HepG2 (cell line): Measurements from ENCODE around the gene MED19. TPM values are rescaled to one million over a fixed set of nuclear protein-coding genes. Genes with fewer than 3 reads are reported as not detected.

Experiments
- ATF4 ChIP-seq, 2 experiments: fragments of 450-650 bp in 1 of 2; sonication (generic) in 1 of 2; formaldehyde crosslinking; IDR thresholded peaks; 2 replicates each; pipeline versions ENCODE4 v1.5.0 to v1.8.0; 2020 to 2022; ENCODE audit warnings: mild to moderate bottlenecking in 1 of 2, missing genetic modification reagents in 1 of 2
- EEA1 ChIP-seq: sonication (generic); formaldehyde crosslinking; IDR thresholded peaks from 2 replicates; pipeline ENCODE4 v1.5.1; 2020; ENCODE audit warnings: mild to moderate bottlenecking, missing genetic modification reagents, borderline replicate concordance
- KDM5A ChIP-seq: fragments of 200-600 bp; sonication (generic); IDR thresholded peaks from 2 replicates; pipeline ENCODE4 v1.7.0; 2018; ENCODE audit warnings: antibody characterized with exemption, mild to moderate bottlenecking, low read length, borderline replicate concordance
- MED1 ChIP-seq: sonication (generic); formaldehyde crosslinking; IDR thresholded peaks from 2 replicates; pipeline ENCODE4 v1.4.0; 2020; ENCODE audit warnings: missing genetic modification reagents
- RFX1 ChIP-seq: fragments of 450-650 bp; IDR thresholded peaks from 2 replicates; pipeline ENCODE4 v1.6.1; 2017
- SP5 ChIP-seq: IDR thresholded peaks from 2 replicates; pipeline ENCODE4 v1.6.1; 2016; ENCODE audit warnings: low read depth, borderline replicate concordance
- SSRP1 ChIP-seq: IDR thresholded peaks from 2 replicates; pipeline ENCODE4 v1.6.1; 2016; ENCODE audit warnings: control low read depth
- TCF12 ChIP-seq, 2 experiments: fragments of 450-650 bp in 1 of 2; sonication (generic) in 1 of 2; formaldehyde crosslinking in 1 of 2; IDR thresholded peaks; 2 replicates each; pipeline versions ENCODE4 v1.6.1 to v1.8.0; 2017 to 2022; ENCODE audit warnings: antibody characterized with exemption in 1 of 2, mild to moderate bottlenecking in 1 of 2, missing genetic modification reagents in 1 of 2, moderate library complexity in 1 of 2
- TERF1 ChIP-seq: sonication (generic); formaldehyde crosslinking; IDR thresholded peaks from 2 replicates; pipeline ENCODE4 v1.8.0; 2022; ENCODE audit warnings: mild to moderate bottlenecking, missing genetic modification reagents, moderate library complexity
- ZBTB20 ChIP-seq: sonication (generic); formaldehyde crosslinking; IDR thresholded peaks from 2 replicates; pipeline ENCODE4 v1.8.1; 2023; ENCODE audit warnings: missing genetic modification reagents, low read depth, mild to moderate bottlenecking, borderline replicate concordance
- ZBTB44 ChIP-seq: sonication (generic); formaldehyde crosslinking; IDR thresholded peaks from 2 replicates; pipeline ENCODE4 v1.4.0; 2020; ENCODE audit warnings: missing genetic modification reagents
- ZMYM3 ChIP-seq: sonication (generic); formaldehyde crosslinking; IDR thresholded peaks from 2 replicates; pipeline ENCODE4 v1.5.1; 2020; ENCODE audit warnings: mild to moderate bottlenecking, missing genetic modification reagents
- ZNF3 ChIP-seq: IDR thresholded peaks from 2 replicates; pipeline ENCODE4 v1.7.0; 2017; ENCODE audit warnings: inconsistent platforms
- ZNF33B ChIP-seq: sonication (generic); formaldehyde crosslinking; IDR thresholded peaks from 2 replicates; pipeline ENCODE4 v1.5.1; 2020; ENCODE audit warnings: mild to moderate bottlenecking, missing genetic modification reagents
- ZNF367 ChIP-seq: sonication (generic); formaldehyde crosslinking; IDR thresholded peaks from 2 replicates; pipeline ENCODE4 v1.4.0; 2020; ENCODE audit warnings: missing genetic modification reagents, borderline replicate concordance
- ZNF546 ChIP-seq: sonication (generic); formaldehyde crosslinking; conservative IDR thresholded peaks from 2 replicates; pipeline ENCODE4 v1.8.1; 2023; ENCODE audit warnings: mild to moderate bottlenecking, missing genetic modification reagents
- ZNF570 ChIP-seq: sonication (generic); formaldehyde crosslinking; IDR thresholded peaks from 2 replicates; pipeline ENCODE4 v1.4.0; 2020; ENCODE audit warnings: mild to moderate bottlenecking, missing genetic modification reagents, borderline replicate concordance
- ZNF720 ChIP-seq: sonication (generic); formaldehyde crosslinking; IDR thresholded peaks from 2 replicates; pipeline ENCODE4 v1.4.0; 2020; ENCODE audit warnings: missing genetic modification reagents
- ZSCAN5A ChIP-seq: sonication (generic); formaldehyde crosslinking; IDR thresholded peaks from 2 replicates; pipeline ENCODE4 v1.8.0; 2022; ENCODE audit warnings: mild to moderate bottlenecking, missing genetic modification reagents, borderline replicate concordance
- polyA plus RNA-seq, 8 experiments: library from polyadenylated mRNA; depleted of rRNA in 3 of 8; stranded (reverse) in 7 of 8; unstranded in 1 of 8; fragments of >200 nt; fragmentation: Illumina TruSeq in 4 of 8; extraction: Trizol in 4 of 8; gene quantifications; 2 replicates each; pipeline versions ENCODE4 v1.2.1 to v1.2.3, GENCODE V29; 2011 to 2016; ENCODE audit warnings: low read depth in 4 of 8, missing spikeins in 1 of 8, mixed read lengths in 1 of 8; ENCODE audit not compliant: insufficient read depth in 1 of 8
- total RNA-seq, 5 experiments: library from RNA; depleted of rRNA; stranded (reverse); fragments of >200 nt; fragmentation: Illumina TruSeq; extraction: Trizol; gene quantifications; 2 replicates each; pipeline ENCODE4 v1.2.3, GENCODE V29; 2016; ENCODE audit warnings: low read depth in 1 of 5
- TF ChIP-seq, protein P1 (sequence below): sonication (generic); formaldehyde crosslinking; IDR thresholded peaks from 2 replicates; pipeline ENCODE4 v1.8.0; 2022; ENCODE audit warnings: mild to moderate bottlenecking, missing genetic modification reagents

The MED19 gene
- total and polyA plus RNA-seq, 2 of the 13 experiments (the other 11 are each of a cell fraction or from before 2014, with no cell fraction given) = 12.9 to 13.8 TPM

GRCh38 chr11:57711414-57712255 is at the start of gene MED19 (continued):
- no peak for TF ChIP-seq TERF1 (CRISPR knock-in tag)
- TF ChIP-seq ATF4 (CRISPR knock-in tag; IDR thresholded peaks at IDR 0.05) = no peak
- TF ChIP-seq ZNF570 = no peak
- peak; percentile 51; the same call in 1 of the 2 replicates for TF ChIP-seq ZNF33B
- 0 out of 2 replicates have a peak, but pooled peaks have one; percentile 50 for TF ChIP-seq SSRP1
- TF ChIP-seq ZNF546 (CRISPR knock-in tag) = no peak
- TF ChIP-seq RFX1 = peak; percentile 87
- TF ChIP-seq ZNF3 (CRISPR knock-in tag) = no peak
- TF ChIP-seq TCF12 (IDR thresholded peaks at IDR 0.05) = no peak
- no peak; the same call in 1 of the 2 replicates for TF ChIP-seq TCF12 (CRISPR knock-in tag; IDR thresholded peaks at IDR 0.05)
- no peak for TF ChIP-seq ZMYM3 (CRISPR knock-in tag)
- TF ChIP-seq KDM5A = peak; percentile 77; the same call in 1 of the 2 replicates
- peak; percentile 49; the same call in 1 of the 2 replicates for TF ChIP-seq EEA1
- TF ChIP-seq MED1 (CRISPR knock-in tag) = no peak
- TF ChIP-seq ZBTB44 = 0 out of 2 replicates have a peak, but pooled peaks have one; percentile 58
- TF ChIP-seq SP5 (CRISPR knock-in tag) = peak; percentile 37; the same call in 1 of the 2 replicates
- TF ChIP-seq, protein P1, sequence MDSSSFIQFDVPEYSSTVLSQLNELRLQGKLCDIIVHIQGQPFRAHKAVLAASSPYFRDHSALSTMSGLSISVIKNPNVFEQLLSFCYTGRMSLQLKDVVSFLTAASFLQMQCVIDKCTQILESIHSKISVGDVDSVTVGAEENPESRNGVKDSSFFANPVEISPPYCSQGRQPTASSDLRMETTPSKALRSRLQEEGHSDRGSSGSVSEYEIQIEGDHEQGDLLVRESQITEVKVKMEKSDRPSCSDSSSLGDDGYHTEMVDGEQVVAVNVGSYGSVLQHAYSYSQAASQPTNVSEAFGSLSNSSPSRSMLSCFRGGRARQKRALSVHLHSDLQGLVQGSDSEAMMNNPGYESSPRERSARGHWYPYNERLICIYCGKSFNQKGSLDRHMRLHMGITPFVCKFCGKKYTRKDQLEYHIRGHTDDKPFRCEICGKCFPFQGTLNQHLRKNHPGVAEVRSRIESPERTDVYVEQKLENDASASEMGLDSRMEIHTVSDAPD = no peak
- no peak for TF ChIP-seq ZSCAN5A (CRISPR knock-in tag)
- TF ChIP-seq ZBTB20 (CRISPR knock-in tag) = no peak
- no peak for TF ChIP-seq ZNF720
- no peak for TF ChIP-seq ZNF367
